CD4-positive, alpha-beta T cell treated with Interleukin-12 subunit alpha and Interleukin-12 subunit beta, for 1 hour (primary cell): ENCODE results near the gene METTL8.
"Not testable (repeated sequence)": the region's sequence is repeated elsewhere in the genome, so short reads cannot be mapped to it uniquely, and the experiment has no call there.

ENCODE experiments used
- DNase-seq: peaks from one replicate; pipeline ENCODE4 v3.0.0-alpha.2; 2020

METTL8 gene

DNA sequence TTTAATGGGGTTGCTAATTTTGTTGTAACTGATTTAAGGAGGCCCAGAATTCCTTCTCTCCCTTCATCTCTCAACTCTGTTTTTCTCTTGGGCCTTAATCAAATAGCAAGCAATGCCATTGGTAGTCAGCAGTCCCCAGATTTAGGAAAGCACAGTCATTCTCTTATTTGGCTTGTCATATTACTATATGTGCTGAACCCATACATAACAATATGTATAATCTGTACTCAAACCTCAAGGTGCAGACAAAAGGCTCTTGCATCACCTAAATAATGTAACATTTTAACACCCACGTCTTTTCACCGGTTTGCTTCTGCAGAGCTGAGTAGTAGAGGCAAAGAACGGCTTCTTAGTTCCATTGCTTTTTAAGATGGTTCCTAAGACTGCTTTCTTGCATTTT lies 33.4 kb downstream of the METTL8 start:
- DNase-seq: no peak

- no peak for DNase-seq
These were observed 34.5 kb downstream of the METTL8 start for GRCh38 chr2:171399292-171399691.

GRCh38 chr2:171394164-171394740 lies 39.5 kb downstream of the METTL8 start:
- DNase-seq: no peak

- DNase-seq: no peak
These were observed 40.3 kb downstream of the METTL8 start for GRCh38 chr2:171393487-171393886.

DNA sequence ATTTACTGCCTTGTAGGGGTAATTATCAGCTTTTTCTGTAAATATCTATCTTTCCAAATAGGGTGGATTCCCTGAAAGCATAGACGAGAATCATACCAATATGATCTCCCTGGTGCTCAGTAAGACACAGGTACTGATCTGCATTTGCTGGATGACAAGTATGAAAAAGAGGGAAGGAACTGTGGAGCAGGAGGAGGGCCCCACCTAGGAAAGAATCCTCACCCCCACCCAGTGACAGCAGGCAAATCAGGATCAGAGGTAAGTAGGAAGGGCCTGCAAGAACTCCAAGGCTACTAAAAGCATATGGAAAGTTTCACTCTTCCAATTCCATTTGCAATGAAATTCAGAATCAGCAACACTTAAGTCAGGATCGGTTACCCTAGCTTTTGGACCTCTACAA lies 42.3 kb downstream of the METTL8 start:
- DNase-seq: no peak

DNA sequence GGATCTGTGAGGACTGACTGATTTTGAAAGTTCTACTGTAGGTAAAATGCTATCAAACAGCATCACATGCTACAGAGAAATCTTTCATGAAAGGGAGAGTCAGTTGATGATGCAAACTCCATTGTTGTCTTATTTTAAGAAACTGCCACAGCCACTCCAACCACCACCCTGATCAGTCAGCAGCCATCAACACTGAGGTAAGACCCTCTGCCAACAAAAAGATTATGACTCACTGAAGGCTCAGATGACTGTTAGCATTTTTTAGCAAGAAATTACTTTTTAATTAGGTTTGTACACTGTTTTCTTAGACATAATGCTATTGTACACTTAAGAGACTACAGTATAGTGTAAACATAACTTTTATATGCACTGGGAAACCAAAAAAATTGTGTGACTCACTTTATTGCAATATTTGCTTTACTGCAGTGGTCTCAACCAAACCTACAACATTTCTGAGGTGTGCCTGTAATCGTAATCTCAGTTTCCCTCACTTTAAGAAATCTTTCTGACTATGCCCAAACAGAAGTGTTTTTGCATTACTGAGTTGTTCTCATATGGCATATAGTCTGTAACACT lies 42.8 kb downstream of the METTL8 start:
- no peak for DNase-seq

DNA sequence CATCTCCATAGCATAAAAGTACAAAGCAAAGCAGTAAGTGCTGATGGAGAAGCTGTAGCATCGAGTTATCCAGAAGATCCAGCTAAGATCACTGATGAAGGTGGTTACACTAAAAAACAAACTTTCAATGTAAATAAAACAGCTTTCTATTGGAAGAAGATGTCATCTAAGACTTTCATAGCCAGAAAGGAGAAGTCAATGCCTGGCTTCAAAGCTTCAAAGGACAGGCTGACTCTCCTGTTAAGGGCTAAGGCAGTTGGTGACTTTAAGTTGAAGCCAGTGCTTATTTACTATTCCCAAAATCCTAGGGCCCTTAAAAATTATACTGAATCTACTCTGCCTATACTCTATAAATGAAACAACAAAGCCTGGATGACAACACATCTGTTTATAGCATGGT lies 44.0 kb downstream of the METTL8 start:
- no peak for DNase-seq

GRCh38 chr2:171389325-171389724 lies 44.5 kb downstream of the METTL8 start:
- no peak for DNase-seq

GRCh38 chr2:171387052-171387451 lies 46.7 kb downstream of the METTL8 start:
- DNase-seq: no peak

GRCh38 chr2:171386627-171387026 lies 47.2 kb downstream of the METTL8 start:
- DNase-seq: no peak

GRCh38 chr2:171383134-171383533 lies 50.7 kb downstream of the METTL8 start:
- no peak for DNase-seq

DNA sequence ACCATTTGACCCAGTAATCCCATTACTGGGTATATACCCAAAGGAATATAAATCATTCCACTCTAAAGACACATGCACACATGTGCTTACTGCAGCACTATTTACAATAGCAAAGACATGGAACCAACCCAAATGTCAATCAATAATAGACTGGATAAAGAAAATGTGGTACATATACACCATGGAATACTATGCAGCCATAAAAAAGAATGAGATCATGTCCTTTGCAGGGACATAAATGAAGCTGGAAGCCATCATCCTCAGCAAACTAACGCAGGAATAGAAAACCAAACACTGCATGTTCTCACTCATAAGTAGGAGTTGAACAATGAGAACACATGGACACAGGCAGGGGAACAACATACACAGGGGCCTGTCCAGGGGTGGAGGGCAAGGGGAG lies 51.6 kb downstream of the METTL8 start:
- not testable (repeated sequence) for DNase-seq

DNA sequence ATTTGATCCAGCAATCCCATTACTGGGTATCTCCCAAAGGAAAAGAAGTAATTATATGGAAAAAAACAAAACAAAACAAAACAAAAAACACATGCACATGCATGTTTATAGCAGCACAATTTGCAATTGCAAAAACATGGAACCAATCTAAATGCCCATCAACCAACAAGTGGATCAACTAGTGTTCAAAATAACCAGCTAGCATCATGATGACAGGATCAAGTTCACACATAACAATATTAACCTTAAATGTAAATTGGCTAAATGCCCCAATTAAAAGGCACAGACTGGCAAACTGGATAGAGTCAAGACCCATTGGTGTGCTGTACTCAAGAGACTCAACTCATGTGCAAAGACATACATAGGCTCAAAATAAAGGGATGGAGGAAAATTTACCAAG lies 55.9 kb downstream of the METTL8 start:
- DNase-seq: not testable (repeated sequence)

GRCh38 chr2:171367692-171368091 lies 66.1 kb downstream of the METTL8 start:
- DNase-seq: no peak

- no peak for DNase-seq
These were observed 68.0 kb downstream of the METTL8 start for GRCh38 chr2:171365778-171366177.

- no peak for DNase-seq
These were observed 68.6 kb downstream of the METTL8 start for GRCh38 chr2:171365232-171365631.

- no peak for DNase-seq
These were observed 71.4 kb downstream of the METTL8 start for GRCh38 chr2:171362396-171362795.

DNA sequence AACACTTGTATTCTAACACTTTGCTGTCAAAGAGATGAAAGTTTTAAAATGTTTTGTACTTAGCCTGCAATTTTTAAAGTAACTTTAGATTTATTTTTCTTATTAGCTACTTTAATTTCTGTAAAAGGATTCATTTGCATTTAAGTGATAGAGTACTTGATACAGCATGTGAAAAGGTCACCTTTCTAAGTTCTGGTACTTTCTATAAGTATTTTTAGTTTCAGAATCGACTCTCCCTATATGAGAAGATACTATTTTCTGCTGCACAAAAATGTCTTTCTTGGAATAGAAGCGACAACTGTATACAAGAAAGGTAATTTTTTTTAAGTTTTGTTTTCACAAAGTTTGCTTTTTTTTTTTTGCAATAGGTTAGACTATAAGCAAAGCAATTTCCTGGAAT lies 72.9 kb downstream of the METTL8 start:
- no peak for DNase-seq

GRCh38 chr2:171353746-171354145 lies 80.0 kb downstream of the METTL8 start:
- DNase-seq: not testable (repeated sequence)

GRCh38 chr2:171348056-171348455 lies 85.7 kb downstream of the METTL8 start:
- DNase-seq: no peak

GRCh38 chr2:171347591-171348032 lies 86.2 kb downstream of the METTL8 start:
- no peak for DNase-seq

DNA sequence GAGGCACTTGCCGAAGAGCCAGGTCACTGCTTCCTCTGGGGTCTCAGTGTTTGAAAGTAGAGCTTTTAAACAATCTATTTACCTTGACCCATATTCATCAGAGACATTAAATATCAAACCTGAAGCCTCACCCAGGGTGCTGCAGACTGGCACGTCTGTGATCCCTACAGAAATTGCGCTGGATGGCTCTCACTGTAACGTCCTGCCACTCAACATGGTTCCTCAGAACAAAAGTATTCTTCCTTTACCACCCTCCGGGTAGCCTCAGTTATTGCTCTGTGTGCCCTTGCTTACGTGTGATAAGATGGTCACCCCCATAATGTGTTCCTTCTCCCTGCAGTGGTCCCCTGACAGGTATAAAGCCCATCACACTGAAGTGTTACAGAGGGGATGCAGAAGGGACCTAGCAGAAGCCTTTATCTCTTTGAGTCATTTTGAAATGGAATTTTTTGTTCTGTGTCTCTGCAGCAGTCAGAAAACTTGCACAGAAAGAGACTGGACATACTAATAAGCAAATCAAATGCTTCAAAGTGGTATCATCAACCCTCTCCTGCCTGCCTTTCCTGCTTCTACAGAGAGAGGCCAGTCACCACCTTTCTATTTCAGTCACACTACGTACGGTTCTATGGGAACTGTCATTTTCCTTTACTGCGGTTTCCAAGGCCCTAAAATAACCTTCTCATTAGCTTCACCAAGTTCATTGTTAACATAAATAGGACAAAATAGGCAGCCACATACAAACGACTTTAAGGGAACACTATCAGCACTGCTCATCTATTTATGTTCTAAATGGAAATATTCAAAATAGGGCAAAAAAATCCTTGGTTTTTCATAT lies 86.8 kb downstream of the METTL8 start:
- DNase-seq: no peak

GRCh38 chr2:171345971-171346722 lies 87.6 kb downstream of the METTL8 start:
- DNase-seq: no peak
